Posterior vena cava (tissue), 2 donors: ENCODE results near the gene MMGT1. TPM values are rescaled to one million over a fixed set of nuclear protein-coding genes. Genes with fewer than 3 reads are reported as not detected.

ENCODE experiments used
- DNase-seq: peaks from one replicate; pipeline ENCODE4 v3.0.0-alpha.2; 2020; ENCODE audit warnings: low spot score
- intact Hi-C, 2 donors: fragments of 100-400 bp; cut with DNase I; formaldehyde crosslinking; loops; one replicate each; pipeline versions ENCODE4 v1.14.1 to v1.14.2; 2022 to 2023
- long read RNA-seq, 2 donors: library from polyadenylated mRNA; unstranded; transcript quantifications; one replicate each; pipeline ENCODE4 v2.0.0, GENCODE V29; 2020 to 2021
- total RNA-seq, 2 donors: library from RNA; stranded (reverse); fragmentation: NEBNext Ultra II Directional; extraction: Animal tissue kit (Norgen Biotek cat#: 25700); gene quantifications; one replicate each; pipeline ENCODE4 v1.2.1, GENCODE V29; 2021
- donor health status: DM: yes; HTN: yes; CAD: no.
- donor health status: DM: yes; HTN: yes; CAD: no.

MMGT1 gene
- total RNA-seq, result 10 to 100 TPM; 31.9 to 38.5 TPM
- long read RNA-seq, donor 1, transcript MMGT1-201 (4 exons, 3,738 nt), result major isoform, 6 of 12 reads
- long read RNA-seq, donor 1, partial matches to known transcripts, result 0 of 12 reads
- long read RNA-seq, donor 1, other reads (novel, unspliced or antisense), result 6 of 12 reads
- long read RNA-seq, donor 2, partial matches to known transcripts, result 0 of 3 reads
- long read RNA-seq, donor 2, other reads (novel, unspliced or antisense), result 2 of 3 reads

- peak; percentile 94 for DNase-seq
- intact Hi-C loops, result no loop called here
These were observed at the start of gene MMGT1 for GRCh38 chrX:135973548-135974278. Gene MMGT1 (minus strand): TSS chrX:135973988. CDS start chrX:135973675, 313 bp downstream.

- intact Hi-C loops, result loop anchor here in 1 of 2 donors (10.0 kb wide), 1 partner anchor 223 kb away; no protein-coding TSS in a partner anchor
- no peak for DNase-seq
These were observed 48.1 kb upstream of the MMGT1 start for GRCh38 chrX:136021903-136022302.

GRCh38 chrX:136021160-136021559 lies 47.4 kb upstream of the MMGT1 start:
- no peak for DNase-seq
- intact Hi-C loops, result loop anchor here in 1 of 2 donors (10.0 kb wide), 1 partner anchor 224 kb away; no protein-coding TSS in a partner anchor

- no peak for DNase-seq
- intact Hi-C loops, result no loop called here
These were observed 45.4 kb upstream of the MMGT1 start for GRCh38 chrX:136019226-136019625.

- intact Hi-C loops, result no loop called here
These were observed 43.1 kb upstream of the MMGT1 start for GRCh38 chrX:136016881-136017280.

GRCh38 chrX:136015016-136015415 lies 41.2 kb upstream of the MMGT1 start:
- intact Hi-C loops, result no loop called here
- DNase-seq, result no peak

More at GRCh38 chrX:136016881-136017280, 43.1 kb upstream of the MMGT1 start:
- no peak for DNase-seq

- intact Hi-C loops, result no loop called here
- no peak for DNase-seq
These were observed 14.5 kb upstream of the MMGT1 start for GRCh38 chrX:135988245-135988644.

- intact Hi-C loops, result no loop called here
These were observed 12.2 kb upstream of the MMGT1 start for GRCh38 chrX:135985973-135986310.

GRCh38 chrX:135985157-135985972 lies 11.6 kb upstream of the MMGT1 start, which contains the start of gene SLC9A6:
Gene SLC9A6 (plus strand): TSS chrX:135985435. CDS start chrX:135985659, 224 bp downstream.
- intact Hi-C loops, result no loop called here
- peak; percentile 92 for DNase-seq

More at GRCh38 chrX:135985973-135986310, 12.2 kb upstream of the MMGT1 start:
- DNase-seq, result no peak

GRCh38 chrX:135984791-135985156 lies 11.0 kb upstream of the MMGT1 start:
- intact Hi-C loops, result no loop called here

GRCh38 chrX:135984256-135984655 lies 10.5 kb upstream of the MMGT1 start:
- intact Hi-C loops, result no loop called here
- no peak for DNase-seq

More at GRCh38 chrX:135984791-135985156, 11.0 kb upstream of the MMGT1 start:
- DNase-seq, result no peak

- intact Hi-C loops, result no loop called here
- DNase-seq, result no peak
These were observed 9.1 kb upstream of the MMGT1 start for GRCh38 chrX:135982860-135983259.

GRCh38 chrX:135981668-135982067 lies 7.9 kb upstream of the MMGT1 start:
- no peak for DNase-seq
- intact Hi-C loops, result no loop called here

- no peak for DNase-seq
- intact Hi-C loops, result no loop called here
These were observed 7.2 kb upstream of the MMGT1 start for GRCh38 chrX:135981010-135981409.

- intact Hi-C loops, result loop anchor here in 1 of 2 donors (2.0 kb wide), 1 partner anchor 73 kb away; no protein-coding TSS in a partner anchor
These were observed 3.8 kb upstream of the MMGT1 start for GRCh38 chrX:135977611-135978010.

GRCh38 chrX:135975421-135975820 lies 1.6 kb upstream of the MMGT1 start:
- no peak for DNase-seq
- intact Hi-C loops, result no loop called here

More at GRCh38 chrX:135977611-135978010, 3.8 kb upstream of the MMGT1 start:
- no peak for DNase-seq

- intact Hi-C loops, result no loop called here
- DNase-seq, result peak; percentile 90
These were observed 580 bp upstream of the MMGT1 start for GRCh38 chrX:135974279-135974856.

- DNase-seq, result no peak
- intact Hi-C loops, result no loop called here
These were observed 702 bp downstream of the MMGT1 start for GRCh38 chrX:135973025-135973547.

- intact Hi-C loops, result no loop called here
These were observed 22.5 kb downstream of the MMGT1 start for GRCh38 chrX:135951291-135951690.

More at GRCh38 chrX:135951291-135951690, 22.5 kb downstream of the MMGT1 start:
- DNase-seq, result no peak
